Activated T-helper 1 cell treated with anti-CD3 and anti-CD28 coated beads, Interleukin-2, amount 50 U/mL, for 16 hours (primary cell): ENCODE data around the gene RNF103.
A peak's percentile ranks its signal among the peaks of the same experiment; 100 is the strongest.

Source experiments
- DNase-seq, 2 donors: peaks; one replicate each; pipeline ENCODE4 v3.0.0-alpha.2; 2020; ENCODE audit warnings: low read depth in 1 of 2, low spot score in 1 of 2

Gene RNF103

GRCh38 chr2:86566821-86567190, 56.9 kb downstream of the RNF103 start:
- DNase-seq, result no peak

GRCh38 chr2:86566158-86566820, 57.4 kb downstream of the RNF103 start:
- no peak for DNase-seq

GRCh38 chr2:86563650-86564061, 60.0 kb downstream of the RNF103 start:
- DNase-seq, result no peak

DNA sequence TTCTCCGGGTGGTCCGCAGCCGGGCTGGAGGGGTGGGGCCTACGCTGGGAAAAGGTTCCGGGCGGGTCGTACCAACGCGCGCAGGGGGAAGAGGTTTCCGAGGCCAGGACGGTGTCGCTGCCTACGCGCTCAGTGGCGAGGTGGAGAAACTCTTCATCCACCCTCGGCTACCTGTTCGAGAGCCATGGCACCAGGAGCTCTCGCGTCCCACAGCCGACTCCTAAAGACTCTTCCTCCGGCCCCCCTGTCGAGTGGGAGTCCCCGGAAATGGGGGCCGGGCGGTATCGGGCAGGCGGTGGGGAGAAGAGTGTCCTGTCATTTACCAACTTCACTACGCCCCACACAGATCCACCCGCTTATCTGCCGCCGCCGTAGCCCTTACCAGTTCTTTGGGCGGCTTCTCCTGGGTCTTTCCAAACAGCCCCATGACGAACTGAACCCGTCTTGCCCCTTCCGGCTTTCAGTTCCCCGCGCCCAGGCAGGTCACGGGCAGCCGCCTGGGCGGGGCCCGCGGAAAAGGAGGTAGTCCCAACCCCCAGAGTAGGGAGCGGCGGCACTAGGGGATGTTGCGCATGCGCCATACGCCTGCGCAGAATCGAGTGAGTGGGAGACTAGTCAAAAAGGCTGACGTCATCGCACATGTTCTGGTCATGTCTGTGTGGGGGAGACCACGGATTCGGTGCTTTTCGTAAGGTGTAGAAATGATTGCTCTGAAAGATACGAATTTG, 60.6 kb downstream of the RNF103 start, which contains the start of gene CHMP3:
Gene CHMP3 (minus strand): TSS at position 522 of the 728 bp plus-strand sequence. CDS start 95 bp downstream, at position 427.
- DNase-seq, result peak; percentile 86 to 94

GRCh38 chr2:86562485-86562921, 61.2 kb downstream of the RNF103 start:
- no peak for DNase-seq

- no peak for DNase-seq
These were observed 65.8 kb downstream of the RNF103 start for GRCh38 chr2:86557836-86558235.

DNA sequence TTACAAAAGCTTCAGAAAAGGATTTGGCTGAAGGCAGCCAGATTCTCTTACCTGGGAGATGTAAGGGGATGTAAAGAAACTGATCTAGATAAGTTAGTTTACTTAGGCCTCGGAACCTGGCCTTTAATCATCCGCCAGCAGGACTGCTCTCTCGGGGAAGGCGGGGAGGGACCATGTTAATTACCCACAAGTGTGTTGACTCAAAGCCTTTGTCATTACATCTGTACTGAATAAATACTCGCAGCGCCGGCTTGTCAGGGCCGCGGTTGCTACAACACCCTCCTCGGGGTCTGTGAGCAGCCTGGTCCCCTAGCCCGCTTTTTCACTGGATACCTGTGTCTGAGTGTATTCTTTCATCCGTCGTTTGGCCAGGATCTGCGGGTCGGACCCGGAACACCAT, 67.2 kb downstream of the RNF103 start:
- no peak for DNase-seq
